ENCODE data around the gene BCAR3.
"Not testable (repeated sequence)": the region's sequence is repeated elsewhere in the genome, so short reads cannot be mapped to it uniquely, and the experiment has no call there.

Gene BCAR3

GRCh38 chr1:93686504-93687250 lies 5.0 kb upstream of the BCAR3 start:
- DNase-seq, result no peak

- no peak for DNase-seq
Observed at GRCh38 chr1:93685918-93686317, 4.3 kb upstream of the BCAR3 start.

- DNase-seq, result no peak
Observed at GRCh38 chr1:93683234-93683633, 1.6 kb upstream of the BCAR3 start.

- no peak for DNase-seq
Observed at GRCh38 chr1:93681989-93682412, 364 bp upstream of the BCAR3 start.

GRCh38 chr1:93680420-93681100 lies 1.1 kb downstream of the BCAR3 start:
- peak; percentile 88 for DNase-seq

- peak; percentile 85 for DNase-seq
Observed at GRCh38 chr1:93680076-93680419, 1.6 kb downstream of the BCAR3 start.

- no peak for DNase-seq
Observed at GRCh38 chr1:93679546-93679945, 2.1 kb downstream of the BCAR3 start.

- DNase-seq, result no peak
Observed at GRCh38 chr1:93678946-93679480, 2.6 kb downstream of the BCAR3 start.

- no peak for DNase-seq
Observed at GRCh38 chr1:93678491-93678890, 3.1 kb downstream of the BCAR3 start.

GRCh38 chr1:93677729-93678128 lies 3.9 kb downstream of the BCAR3 start:
- DNase-seq, result no peak

- no peak for DNase-seq
Observed at GRCh38 chr1:93676427-93676826, 5.2 kb downstream of the BCAR3 start.

GRCh38 chr1:93675931-93676330 lies 5.7 kb downstream of the BCAR3 start:
- DNase-seq, result no peak

- no peak for DNase-seq
Observed at GRCh38 chr1:93675271-93675670, 6.4 kb downstream of the BCAR3 start.

- not testable (repeated sequence) for DNase-seq
Observed at GRCh38 chr1:93674071-93674470, 7.6 kb downstream of the BCAR3 start.

GRCh38 chr1:93673163-93673829 lies 8.3 kb downstream of the BCAR3 start:
- no peak for DNase-seq

- no peak for DNase-seq
Observed at GRCh38 chr1:93672477-93673162, 9.0 kb downstream of the BCAR3 start.

GRCh38 chr1:93672069-93672468 lies 9.6 kb downstream of the BCAR3 start:
- DNase-seq, result peak; percentile 94

GRCh38 chr1:93671099-93671621 lies 10.5 kb downstream of the BCAR3 start:
- no peak for DNase-seq

- no peak for DNase-seq
Observed at GRCh38 chr1:93670141-93670540, 11.5 kb downstream of the BCAR3 start.

- DNase-seq, result no peak
Observed at GRCh38 chr1:93669369-93669768, 12.3 kb downstream of the BCAR3 start.

- DNase-seq, result no peak
Observed at GRCh38 chr1:93668951-93669350, 12.7 kb downstream of the BCAR3 start.

GRCh38 chr1:93668121-93668520 lies 13.5 kb downstream of the BCAR3 start:
- DNase-seq, result no peak

GRCh38 chr1:93667642-93668041 lies 14.0 kb downstream of the BCAR3 start:
- no peak for DNase-seq
